ENCODE results near the gene FETUB.
A peak's percentile ranks its signal among the peaks of the same experiment; 100 is the strongest.
"Not testable (repeated sequence)": the region's sequence is repeated elsewhere in the genome, so short reads cannot be mapped to it uniquely, and the experiment has no call there.

FETUB gene

DNA sequence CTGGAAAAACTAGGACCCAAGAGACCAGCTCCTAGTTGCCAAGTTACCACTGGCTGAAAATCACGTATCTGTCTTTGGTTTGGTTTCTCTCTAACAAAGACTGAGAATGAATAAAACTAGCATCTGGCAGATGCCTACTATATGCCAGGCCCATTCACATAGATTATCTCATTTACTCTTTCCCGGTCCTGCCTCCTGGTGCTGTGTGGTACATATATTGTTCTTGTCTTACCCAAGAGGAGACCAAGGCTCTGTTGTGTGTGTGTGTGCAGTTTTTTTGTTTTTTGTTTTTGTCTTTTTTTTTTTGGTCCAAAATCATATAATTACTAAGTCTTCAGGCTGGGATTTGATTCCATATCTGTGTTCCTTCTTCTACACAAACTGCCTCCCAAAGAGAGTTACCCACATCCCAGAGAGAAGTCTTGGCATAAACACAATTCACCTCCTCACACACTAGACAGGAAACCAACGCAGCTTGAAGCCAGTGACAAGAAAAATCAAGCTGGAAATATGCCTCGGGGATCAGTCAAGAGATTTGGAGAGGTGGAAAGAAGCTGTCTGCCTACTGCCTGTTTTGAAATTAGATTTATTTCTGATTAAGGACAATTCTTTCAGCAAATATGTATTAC is 26.4 kb upstream of the FETUB start:
- no peak for DNase-seq

DNA sequence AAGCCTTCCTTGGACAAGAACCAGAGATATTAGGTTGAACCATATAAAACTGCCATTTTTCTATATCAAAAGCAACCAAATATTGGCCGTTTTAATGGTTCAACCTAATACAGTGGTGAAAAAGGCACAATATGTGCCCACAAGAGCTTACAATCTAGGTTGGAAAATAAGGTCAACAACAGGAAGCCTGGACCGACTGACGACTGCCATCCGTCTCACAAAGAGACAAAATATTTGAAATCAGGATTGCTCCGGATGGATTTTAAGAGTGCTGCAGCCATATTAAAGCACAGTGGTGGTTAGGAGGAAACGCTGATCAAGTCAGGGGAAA is 26.0 kb upstream of the FETUB start:
- no peak for DNase-seq

DNA sequence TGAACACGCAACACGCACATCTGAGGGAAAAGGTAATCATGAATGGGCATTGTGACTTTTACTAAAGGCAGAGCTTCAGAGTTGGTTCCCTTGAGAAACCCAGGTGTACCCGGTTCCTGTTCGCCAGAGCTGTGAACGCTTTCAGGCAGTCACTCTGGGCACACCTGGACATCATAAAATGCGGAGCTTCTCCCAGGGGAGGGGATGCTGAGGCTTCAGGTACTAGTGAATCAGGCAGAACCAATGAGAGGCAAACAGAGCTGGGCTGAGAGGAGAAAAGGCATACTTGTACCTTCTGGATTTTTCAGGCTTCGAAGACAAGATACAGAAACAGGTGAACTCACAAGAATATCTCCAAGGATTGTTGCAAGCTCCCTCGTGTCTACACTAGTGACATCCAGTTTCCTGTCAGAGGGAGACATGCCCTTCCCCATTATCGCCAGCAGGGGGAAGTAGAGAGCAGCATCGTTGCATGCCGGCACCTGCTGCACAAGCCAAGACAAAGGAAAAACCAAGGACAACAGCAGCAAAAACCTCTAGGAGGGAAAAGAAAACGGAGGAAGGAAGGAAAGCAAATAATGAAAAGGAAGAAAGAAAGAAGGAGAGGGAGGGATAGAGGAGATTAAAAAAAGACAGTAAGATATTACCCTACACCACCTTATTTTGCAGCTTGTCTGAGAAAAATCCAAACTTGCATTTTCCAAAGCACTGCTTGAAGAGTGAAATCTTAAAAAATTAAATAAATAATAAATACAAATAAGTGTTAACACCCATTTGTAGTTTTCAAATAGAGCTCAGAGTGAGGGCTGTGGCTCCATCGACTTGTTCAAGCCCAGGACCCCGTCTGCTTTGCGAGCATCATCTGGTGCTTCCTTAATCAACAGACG is 25.4 kb upstream of the FETUB start:
- peak; percentile 60 for DNase-seq

DNA sequence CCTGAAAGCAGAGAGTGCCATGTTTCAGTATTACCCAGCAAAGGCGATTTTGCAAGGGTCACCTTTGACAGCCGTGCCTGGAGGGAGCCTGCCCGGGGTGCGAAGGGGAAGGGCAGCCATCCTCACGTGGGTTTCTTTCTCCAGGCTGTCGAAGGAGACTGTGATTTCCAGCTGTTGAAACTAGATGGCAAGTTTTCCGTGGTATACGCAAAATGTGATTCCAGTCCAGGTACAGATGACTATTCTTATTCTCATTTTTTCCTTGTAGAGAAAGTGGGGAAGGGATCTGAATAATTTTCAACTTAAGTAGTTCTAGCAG is 23.9 kb upstream of the FETUB start:
- no peak for DNase-seq

DNA sequence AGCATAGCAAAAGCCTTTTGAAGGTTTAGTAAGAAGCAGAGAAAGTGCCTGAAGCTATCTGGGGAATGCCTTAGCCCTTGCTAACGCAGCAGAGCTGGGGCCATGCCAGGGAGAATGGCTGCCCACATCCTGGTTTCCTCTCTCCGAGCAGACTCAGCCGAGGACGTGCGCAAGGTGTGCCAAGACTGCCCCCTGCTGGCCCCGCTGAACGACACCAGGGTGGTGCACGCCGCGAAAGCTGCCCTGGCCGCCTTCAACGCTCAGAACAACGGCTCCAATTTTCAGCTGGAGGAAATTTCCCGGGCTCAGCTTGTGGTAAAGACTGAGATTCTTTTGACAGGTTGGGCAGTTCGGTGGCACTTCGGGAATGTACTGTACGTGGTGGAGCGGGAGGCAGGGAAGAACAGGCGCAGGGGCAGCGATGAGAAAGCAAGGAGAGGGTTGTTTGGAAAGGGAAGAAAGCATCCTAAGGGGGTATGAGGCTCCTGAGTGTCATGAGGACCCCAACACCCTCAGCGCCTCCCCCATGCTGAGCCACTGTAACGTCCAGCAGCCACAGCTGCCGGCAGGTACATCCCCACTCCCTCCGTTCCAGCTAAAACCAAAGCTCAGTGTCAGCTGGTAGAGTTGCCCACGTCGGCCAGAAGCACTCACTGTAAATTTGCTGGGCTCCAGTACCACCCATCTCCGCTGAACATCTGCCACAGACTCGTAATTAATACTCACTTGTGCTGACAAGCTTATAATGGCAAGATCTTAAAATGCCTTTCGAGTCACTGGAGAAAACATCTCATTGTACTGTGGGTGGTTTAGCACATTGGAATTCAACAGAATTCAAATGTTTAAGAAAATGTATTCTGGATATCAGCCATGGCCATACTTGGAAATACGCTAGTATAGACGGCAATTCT is 22.9 kb upstream of the FETUB start:
- peak; percentile 51 for DNase-seq

DNA sequence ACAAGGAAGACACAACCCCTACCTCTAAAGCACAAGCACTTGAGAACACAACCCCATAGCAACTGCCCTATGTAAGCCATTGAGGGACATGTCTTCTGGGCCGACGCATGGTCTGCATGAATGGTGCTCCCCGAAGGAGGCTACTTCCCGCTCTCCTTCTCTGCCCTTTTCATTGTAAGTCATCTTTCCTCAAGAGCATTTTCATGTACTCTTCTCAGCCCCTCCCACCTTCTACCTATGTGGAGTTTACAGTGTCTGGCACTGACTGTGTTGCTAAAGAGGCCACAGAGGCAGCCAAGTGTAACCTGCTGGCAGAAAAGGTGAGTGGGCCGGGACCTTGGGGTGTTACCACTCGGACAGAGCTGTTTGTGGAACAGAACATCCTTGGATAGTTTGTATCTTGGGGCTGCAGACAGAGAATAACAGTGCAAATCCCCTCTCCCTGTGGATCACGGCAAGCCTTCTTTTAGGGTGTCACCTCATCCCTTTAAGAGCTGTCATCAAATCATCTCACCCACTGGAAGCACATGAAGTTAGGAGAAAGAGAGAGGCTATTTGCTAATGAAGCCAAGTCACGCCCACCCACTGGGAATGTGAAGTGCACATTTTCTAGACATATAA is 21.8 kb upstream of the FETUB start:
- DNase-seq, result no peak

DNA sequence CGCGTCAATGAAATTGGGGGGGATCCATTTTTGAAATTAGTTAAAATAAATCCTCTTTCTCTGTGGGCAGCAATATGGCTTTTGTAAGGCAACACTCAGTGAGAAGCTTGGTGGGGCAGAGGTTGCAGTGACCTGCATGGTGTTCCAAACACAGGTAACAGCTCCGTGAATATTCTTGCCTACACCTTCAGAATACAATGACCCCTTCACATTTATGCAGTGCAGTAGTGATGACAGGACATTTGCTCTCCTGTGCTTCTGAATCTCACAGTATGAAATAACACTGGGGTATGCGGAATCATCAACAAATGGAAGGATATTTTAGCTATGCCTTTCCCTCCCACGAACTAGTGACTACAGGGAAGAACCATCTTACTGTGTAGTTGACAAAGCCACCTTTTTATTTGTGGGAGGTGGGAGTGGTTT is 20.4 kb upstream of the FETUB start:
- DNase-seq, result no peak

DNA sequence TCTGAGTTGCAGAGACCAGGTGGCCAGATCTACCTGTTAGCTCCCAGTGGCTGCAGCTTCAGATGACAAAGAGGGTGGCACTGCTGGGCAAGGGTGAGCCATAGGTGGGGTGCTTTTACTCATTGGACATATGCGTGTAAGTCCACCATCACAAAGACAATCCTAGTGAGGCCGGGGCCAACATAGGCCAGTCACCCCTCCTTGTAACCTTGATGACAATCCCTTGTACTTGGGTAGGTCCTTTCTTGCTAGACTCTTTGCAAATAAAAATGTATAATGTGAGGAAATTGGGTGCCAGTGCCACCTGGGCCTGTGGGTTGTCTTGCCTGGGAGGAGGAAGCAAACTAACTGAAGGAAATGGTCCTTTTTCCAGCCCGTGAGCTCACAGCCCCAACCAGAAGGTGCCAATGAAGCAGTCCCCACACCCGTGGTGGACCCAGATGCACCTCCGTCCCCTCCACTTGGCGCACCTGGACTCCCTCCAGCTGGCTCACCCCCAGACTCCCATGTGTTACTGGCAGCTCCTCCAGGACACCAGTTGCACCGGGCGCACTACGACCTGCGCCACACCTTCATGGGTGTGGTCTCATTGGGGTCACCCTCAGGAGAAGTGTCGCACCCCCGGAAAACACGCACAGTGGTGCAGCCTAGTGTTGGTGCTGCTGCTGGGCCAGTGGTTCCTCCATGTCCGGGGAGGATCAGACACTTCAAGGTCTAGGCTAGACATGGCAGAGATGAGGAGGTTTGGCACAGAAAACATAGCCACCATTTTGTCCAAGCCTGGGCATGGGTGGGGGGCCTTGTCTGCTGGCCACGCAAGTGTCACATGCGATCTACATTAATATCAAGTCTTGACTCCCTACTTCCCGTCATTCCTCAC is 19.7 kb upstream of the FETUB start:
- no peak for DNase-seq

DNA sequence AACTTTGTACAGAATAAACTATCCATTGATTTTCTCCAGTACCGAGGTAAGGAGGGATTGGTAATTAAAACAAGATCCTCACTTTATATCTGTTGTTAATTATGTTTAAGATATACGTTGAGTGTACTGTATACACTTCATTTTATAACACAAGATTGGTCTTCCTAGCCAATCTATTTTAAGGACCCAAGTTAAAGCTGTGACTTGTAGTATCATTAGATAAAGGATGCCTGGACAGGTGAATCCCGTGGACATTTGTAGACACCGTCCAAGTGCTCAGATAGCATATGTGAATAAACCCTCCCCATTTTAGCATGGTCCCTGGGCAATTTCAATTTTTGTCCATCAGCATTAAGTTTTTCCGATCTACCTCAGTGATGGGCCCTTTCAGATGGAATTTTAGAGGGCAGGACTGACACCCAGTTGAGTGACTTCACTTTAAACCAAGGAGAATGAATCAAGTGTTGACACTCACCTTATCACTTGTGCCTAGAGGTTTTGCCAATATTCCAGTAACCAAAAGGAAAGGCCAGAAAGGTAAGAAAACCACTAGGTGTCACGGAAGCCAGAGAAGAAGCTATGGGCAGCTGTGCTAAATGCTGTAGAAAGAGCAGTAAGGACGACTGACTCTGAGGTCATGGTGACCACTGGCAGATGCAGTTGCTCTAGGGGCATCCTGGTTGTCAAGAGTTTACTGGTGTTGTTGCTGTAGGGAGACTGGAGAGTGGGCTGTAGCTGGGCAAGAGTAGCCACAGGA is 18.1 kb upstream of the FETUB start:
- no peak for DNase-seq

DNA sequence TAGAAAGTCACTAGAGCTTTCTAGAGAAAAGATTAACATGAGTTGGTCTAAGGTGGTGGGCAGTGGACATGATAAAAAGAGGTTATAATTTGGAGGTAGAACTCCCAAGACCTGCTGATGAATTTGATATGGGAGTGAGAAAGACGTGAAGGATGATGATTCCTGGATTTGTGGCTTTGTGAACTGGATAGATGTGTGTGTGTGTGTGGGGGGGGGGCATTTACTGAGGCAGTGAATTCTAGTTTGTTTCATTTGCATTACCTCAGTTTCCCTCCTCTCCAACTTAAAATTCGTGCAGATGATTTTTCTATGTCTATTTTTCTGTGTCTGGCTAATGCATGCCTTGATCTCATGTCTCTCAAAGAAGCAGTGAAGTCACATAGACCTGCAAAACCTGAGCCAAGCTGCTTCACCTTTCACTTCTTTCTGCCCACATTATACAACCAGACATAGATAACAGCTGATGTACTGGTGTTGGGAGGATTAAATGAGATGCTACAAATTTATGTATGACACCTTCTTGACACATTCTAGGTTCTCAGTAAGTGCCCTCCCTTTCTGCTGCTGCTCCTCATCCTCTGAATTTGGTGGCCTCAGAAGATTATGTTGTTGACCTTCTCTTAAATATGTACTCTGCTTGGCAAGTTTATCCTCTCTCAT is 17.4 kb upstream of the FETUB start:
- DNase-seq, result no peak

DNA sequence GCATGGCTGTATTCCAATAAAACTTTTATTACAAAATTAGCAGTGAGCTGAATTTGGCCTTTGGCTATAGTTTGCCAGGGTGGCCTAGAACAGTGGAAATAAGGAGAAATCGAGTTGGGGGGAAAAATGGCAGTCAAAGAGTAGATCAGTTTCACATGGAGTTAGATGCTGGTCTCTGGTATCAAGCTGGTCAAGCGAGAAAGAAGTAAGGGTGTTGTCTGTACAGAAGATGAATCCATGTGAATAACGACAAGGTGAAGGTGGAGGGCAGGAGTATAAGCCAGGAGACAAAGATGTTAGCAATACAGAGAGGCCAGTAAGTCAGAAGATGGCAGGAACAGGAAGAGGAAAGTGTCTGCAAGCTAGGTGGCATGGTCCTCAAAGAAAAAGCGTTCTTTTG is 15.6 kb upstream of the FETUB start:
- no peak for DNase-seq

DNA sequence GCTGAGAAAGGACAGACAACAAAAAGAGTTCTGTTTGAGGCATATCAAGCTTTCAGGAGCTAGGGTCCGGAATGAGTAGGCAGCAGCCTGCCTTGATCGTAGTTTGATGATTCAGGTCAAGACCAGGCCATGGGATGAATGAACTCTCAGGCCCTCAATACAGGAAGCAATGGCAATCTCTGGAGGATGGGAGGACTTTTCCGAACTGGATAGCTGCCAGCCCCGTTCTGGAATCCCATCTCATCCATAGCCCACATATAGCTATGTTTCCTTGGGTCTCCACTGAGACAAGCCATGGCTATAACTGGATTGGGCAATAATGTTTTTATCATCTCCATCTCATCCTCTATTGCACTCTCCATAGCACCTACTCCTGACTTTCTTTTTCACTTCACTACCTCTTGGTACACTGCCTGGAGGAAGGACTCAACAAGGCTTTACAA is 14.6 kb upstream of the FETUB start:
- DNase-seq, result no peak

DNA sequence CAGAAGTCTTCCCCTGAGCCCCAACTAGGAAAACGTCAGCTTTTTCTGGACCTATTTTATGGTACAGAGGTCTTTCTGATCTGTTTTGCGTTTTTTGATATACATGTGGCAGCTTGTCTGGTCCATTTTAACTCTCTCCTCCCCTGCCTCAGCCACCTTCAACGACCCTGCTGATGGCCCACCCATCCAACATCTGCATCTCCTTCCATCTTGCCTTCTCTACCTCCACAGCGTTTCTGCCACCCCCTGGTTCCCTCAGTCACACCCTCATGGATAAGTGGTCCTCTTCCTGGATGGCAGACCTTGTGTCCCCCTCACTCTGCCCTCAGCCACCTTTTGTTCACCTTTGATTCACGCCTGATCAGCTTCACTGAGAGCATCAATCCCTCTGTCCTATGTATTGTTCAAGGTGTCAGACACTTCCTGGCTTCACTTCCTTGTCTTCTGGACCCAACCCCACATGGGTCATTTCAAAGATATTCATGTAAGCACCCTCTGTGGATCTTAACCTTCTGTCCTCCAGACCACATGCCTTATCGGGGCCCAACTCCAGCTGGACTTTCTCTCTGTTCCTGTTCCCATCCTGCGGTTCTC is 13.8 kb upstream of the FETUB start:
- no peak for DNase-seq

DNA sequence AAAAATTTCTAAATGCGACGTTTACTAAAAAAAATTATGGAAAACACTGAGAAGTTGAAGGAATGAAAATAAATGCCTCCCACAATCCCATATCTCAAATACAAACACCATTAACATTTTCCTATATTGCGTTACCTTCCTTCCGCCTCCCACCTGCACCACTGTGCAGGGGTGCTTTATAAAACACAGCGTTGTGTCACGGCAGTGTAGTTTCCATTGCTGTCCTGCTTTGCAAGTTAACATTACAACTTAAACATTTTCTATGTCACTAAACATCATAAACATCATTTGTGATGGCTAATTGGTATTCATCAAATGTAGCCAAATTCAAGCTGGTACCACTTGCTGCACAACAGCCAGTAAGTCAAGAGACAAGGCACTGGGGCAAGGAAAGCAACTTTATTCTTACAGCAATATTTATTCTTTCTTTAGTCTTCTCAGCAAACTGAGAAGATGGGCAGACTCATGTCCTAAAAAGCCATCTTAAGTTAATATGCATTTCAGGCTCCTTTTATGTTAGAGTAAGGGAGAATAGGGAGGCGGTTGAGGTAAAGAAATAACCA is 12.3 kb upstream of the FETUB start:
- no peak for DNase-seq

DNA sequence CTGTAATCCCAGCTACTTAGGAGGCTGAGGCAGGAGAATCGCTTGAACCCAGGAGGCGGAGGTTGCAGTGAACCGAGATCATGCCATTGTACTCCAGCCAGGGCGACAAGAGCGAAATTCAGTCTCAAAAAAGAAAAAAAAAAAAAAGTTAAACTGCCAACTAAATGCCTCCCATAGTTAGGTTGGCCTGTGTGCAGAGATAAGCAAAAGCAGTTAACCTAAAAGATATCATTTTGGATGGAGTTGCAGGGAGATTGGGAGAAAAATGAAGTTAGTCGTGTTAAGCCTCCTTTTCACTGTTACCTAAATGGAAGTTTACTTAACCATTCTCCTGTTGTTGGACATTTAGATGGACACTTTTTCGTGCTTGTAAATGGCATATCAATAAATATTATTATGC is 11.4 kb upstream of the FETUB start:
- no peak for DNase-seq

DNA sequence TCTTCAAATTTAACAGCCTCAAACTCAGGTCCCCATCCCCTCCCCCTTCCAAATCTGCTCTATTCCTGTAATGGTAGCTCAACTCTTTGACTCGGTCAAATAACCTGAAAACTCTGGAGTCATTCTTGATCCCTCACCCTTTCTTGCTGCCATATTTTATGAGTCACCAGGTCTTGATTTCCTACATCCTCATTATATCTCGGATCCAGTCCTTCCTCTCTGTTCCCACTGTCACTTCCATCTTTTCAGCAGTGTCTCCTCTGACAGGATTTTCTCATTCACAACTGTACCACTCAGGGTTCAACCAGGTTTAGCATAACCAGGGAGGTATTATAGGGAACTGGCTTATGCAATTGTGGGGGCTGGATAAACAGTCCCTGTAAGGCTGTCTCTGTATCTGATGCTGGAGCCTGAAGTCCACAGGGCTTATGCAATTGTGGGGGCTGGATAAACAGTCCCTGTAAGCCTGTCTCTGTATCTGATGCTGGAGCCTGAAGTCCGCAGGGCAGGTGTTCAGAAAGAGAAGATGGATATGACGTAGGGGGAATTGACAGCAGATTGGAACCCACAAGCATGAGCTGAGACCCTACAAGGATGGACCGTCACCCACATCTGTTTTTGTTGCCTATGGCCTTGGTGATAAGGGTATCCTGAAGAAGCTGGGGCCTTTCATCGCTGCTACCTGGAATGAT is 9.1 kb upstream of the FETUB start:
- no peak for DNase-seq

DNA sequence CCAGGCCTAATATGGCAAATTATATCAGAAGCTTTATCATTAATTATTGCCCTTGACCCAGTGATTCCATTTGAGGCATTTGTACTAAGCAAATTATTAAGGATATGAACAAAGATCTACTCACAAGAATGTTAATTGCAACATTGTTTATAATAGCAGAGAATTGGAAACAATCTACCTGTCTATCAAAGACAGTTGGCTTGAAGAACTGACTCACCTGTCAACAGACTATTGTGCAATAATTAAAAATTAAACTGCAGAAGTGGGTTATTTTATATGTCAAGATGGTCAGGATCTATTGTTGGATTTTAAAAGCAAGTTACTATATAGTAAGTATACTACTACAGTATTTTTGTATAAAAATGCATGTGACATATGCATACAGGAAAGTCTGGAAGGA is 6.7 kb upstream of the FETUB start:
- no peak for DNase-seq

DNA sequence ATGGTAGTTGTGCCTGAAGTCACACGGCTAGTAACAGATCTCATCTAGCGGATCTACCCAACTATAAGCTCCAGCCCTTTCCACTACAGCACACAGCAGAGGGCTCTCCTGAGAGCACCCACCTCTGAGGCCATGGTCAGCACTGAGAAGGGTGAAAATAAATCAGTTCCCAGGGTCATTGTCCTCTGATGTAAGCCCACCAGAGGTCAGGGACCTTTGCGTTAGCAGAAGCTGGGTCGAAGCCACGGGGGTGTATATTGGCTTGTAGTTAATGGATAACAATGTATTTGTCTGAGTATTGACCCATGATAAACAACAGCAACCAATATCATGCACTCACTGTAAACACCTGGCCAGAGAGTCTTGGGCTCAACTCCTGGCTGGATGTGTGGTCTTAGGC is 6.0 kb upstream of the FETUB start:
- DNase-seq, result not testable (repeated sequence)

DNA sequence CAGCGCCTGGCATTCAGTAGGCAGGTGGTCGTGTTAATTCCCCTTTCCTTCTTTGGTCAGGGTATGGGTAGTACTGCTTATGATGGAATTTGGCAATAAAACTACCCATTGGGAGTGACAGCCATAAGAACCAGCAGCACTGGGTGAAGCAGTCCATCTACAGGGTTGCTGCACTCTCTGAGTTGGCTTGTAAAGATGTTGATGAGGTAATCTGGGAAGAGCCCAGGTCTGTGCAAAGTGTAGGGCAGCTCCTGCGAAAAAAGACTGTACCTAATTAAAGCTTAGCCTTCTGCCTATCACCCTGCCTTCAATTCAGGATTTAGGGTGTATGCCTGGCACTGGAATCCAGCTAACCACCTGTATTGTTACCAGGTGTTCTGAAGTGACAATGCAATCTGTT is 4.7 kb upstream of the FETUB start:
- DNase-seq, result no peak

DNA sequence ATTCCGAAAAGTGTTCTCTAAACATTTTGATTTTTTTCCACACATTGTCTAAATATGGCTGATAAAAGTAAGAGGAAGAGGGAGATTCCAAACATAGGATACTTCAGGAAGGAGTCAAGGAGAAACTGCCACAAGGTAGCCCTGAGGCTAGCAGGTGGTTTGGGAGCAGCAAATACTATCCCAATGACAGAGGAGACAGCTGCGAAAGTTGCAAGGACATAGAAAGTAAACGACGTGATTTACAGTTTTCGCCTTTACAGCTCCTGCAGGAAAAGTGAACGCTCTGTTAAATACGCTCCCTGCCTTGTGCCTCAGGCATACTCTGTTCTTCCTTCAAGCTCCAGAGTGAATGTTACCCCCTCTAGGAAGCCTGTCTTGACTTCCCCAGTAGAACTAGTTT is 3.7 kb upstream of the FETUB start:
- DNase-seq, result no peak
